Measurements from ENCODE around the gene FAM3A.

DNA sequence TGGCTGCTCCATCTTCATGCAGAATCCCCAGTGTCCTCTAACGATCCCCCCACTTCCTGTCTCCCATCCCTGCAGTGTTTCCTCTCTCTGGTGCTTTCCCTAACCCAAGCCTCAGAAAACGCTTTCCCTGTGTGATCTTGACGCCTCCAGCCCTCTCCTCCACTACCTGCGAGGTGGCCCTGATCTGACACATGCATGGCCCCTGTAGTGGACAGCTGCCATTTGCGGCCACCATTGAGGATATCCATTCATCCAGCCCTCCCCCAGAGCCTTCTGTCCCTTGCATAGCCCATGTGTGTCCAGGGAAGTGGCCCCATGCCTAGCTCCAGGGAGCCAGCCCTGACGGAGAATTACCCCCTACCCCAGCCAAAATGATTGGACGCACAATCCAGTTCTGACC lies 32.7 kb downstream of the FAM3A start:
- TF ChIP-seq CTCF (IDR thresholded peaks at IDR 0.05) (no peak), EP300 (IDR thresholded peaks at IDR 0.05) (no peak), POLR2A (IDR thresholded peaks at IDR 0.05) (no peak)

Data from tibial nerve (tissue), 4 donors.